Cardiac fibroblast (primary cell): ENCODE data around the gene C2CD3.

ENCODE experiments used
- DNase-seq, 2 donors: peaks; one replicate each; pipeline versions ENCODE4 v3.0.0 to v3.0.0-alpha.2; 2010; ENCODE audit warnings: low read depth in 2 of 2
- H3K4me3 ChIP-seq, 2 donors: replicated peaks in 1 of 2; 1 replicate in 1 of 2; 2 replicates in 1 of 2; pipeline ENCODE4 v1.5.1; 2011; ENCODE audit warnings: low read depth in 2 of 2, low read length in 2 of 2, mild to moderate bottlenecking in 2 of 2, moderate library complexity in 1 of 2
- TF ChIP-seq, protein P1 (sequence below): IDR thresholded peaks from one replicate; pipeline ENCODE4 v1.5.1; 2011; ENCODE audit warnings: low read depth, mild to moderate bottlenecking, low read length, inconsistent platforms

The C2CD3 gene

DNA sequence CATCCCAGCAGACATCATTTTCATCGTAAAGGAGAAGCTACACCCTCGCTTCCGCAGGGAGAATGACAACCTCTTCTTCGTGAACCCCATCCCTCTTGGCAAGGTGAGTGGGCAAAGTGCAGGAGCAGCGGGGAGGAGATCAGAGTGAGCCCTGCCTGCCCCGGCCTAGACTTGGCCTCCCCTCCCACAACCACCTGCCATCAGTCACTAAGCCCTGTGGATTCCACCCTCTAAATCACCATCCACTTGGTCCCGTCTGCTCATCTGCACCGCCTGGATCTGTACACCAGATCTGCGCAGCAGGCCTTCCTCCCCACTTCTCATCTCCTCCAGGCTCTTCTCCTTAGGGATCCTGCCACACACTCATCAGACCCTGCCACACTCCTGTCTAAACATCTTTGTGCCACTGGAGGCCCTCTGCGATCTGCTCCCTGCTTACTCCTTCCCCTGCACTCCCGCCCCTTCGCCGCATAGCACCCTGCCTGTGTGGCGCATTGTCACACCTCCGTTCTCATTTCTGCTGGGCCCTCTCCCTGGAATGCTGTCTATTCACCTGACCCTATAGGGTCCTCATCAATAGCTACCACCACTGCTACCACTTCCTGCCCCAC, 202.3 kb downstream of the C2CD3 start:
- H3K4me3 ChIP-seq, result no peak overlapping the region
- no peak for DNase-seq
- TF ChIP-seq, protein P1, sequence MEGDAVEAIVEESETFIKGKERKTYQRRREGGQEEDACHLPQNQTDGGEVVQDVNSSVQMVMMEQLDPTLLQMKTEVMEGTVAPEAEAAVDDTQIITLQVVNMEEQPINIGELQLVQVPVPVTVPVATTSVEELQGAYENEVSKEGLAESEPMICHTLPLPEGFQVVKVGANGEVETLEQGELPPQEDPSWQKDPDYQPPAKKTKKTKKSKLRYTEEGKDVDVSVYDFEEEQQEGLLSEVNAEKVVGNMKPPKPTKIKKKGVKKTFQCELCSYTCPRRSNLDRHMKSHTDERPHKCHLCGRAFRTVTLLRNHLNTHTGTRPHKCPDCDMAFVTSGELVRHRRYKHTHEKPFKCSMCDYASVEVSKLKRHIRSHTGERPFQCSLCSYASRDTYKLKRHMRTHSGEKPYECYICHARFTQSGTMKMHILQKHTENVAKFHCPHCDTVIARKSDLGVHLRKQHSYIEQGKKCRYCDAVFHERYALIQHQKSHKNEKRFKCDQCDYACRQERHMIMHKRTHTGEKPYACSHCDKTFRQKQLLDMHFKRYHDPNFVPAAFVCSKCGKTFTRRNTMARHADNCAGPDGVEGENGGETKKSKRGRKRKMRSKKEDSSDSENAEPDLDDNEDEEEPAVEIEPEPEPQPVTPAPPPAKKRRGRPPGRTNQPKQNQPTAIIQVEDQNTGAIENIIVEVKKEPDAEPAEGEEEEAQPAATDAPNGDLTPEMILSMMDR, result no peak

DNA sequence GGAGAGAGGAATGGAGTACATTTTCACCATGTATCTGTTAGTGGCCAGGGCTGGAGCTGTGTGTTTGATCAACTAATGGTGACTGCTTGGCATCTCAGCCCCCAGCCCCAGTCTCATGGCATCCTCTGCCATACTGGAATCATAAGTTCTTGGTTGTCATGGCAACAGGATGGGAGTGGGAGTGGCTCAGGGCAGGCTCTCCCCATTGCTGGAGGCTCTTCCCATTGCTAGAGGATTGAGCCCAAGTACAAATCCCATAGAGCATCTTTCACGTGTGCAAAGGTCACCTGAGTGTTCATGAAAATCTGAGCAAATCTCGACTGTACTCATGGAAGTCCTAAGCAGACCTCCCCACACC, 205.1 kb downstream of the C2CD3 start:
- TF ChIP-seq, protein P1, result no peak
- DNase-seq, result no peak
- no peak overlapping the region for H3K4me3 ChIP-seq

DNA sequence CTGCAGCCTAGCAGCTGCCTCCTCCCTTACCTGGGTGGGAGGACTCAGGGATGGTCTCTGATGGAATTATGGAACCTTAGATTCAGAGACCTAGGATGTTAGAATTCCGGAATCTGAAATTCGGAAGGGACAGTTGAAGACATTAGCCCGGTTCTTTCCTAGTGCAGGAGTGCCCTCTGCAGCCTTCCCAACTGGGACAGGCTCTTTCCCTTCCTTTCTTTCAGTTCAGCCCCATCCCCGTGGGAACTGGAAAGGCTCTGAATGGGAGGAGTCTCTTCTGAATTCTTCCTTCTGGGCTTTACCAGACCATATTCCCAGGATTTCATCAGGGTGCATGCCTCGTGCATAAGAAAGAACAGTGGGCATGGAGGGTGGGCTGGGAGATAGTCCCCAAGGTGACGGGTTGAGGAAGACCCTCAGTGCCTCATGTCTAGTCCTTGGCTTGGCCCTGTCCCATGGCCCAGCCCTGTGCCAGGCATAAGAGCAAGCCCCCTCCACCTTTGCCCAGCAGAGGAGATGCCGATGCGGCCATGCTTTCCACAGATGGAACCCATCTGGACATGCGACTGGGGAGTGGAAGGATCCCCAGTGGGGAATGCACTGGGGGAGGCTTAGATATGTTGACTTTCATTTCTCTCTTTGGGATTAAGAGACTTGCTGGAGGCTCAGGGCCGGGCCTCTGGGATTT, 205.6 kb downstream of the C2CD3 start:
- peak in 1 of 2 donors; percentile 28 for DNase-seq
- H3K4me3 ChIP-seq, result no peak overlapping the region
- TF ChIP-seq, protein P1, result no peak

DNA sequence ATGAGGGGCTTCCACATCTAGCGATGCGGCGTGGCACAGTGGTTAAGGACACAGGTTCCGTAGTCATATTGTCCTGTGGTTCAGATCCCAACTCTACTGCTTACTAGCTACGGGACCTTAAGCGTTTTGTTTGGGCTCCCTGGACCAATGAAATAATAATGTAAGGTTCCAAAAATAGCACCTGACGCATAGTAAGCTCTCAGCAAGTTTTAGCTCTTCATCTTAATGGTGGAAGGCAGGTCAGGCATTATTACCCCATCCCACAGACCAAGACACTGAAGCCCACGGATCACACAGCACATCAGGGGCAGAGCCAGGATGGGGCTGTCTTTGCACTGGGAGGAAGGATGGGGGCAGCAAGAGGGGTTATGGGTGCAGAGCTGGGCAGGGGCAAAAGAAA, 206.9 kb downstream of the C2CD3 start:
- no peak for DNase-seq
- no peak overlapping the region for H3K4me3 ChIP-seq
- TF ChIP-seq, protein P1, result no peak
